ENCODE data around the gene ZDHHC7. TPM values are rescaled to one million over a fixed set of nuclear protein-coding genes. Genes with fewer than 3 reads are reported as not detected.

ZDHHC7 gene
- total RNA-seq, 2 experiments from 2014 or later, result 22.5 to 24.3 TPM

GRCh38 chr16:84932681-84933080 is 78.7 kb downstream of the ZDHHC7 start:
- no peak overlapping the region for H2AFZ ChIP-seq (ENCODE audit: low read length)
- no peak for DNase-seq (ENCODE audit: low spot score)
- TF ChIP-seq CTCF (conservative IDR thresholded peaks at IDR 0.05; ENCODE audit: low read length), result no peak
- no peak for TF ChIP-seq EZH2phosphoT487 (IDR thresholded peaks at IDR 0.05; ENCODE audit: borderline replicate concordance, low read depth, low read length)
- H3K4me2 ChIP-seq (ENCODE audit: low read length), result no peak overlapping the region
- no TSS peak for BruUV-seq (replicated peaks)
- no peaks in the 10 kb centered on the region for H3K9me2 ChIP-seq (ENCODE audit: insufficient read depth, low read length)
- no peaks in the 10 kb centered on the region for H3K9me3 ChIP-seq (ENCODE audit: low read length)
- H4K20me1 ChIP-seq (ENCODE audit: insufficient read depth, low read length), result no peaks in the 10 kb centered on the region
- H3K36me3 ChIP-seq (ENCODE audit: insufficient read depth, low read length), result no peaks in the 10 kb centered on the region
- ChIA-PET POLR2A (interaction anchor here (1.5 kb wide), 1 partner anchor 11 kb away, joined by 3 read pairs; no protein-coding TSS in a partner anchor), CTCF (ENCODE audit: unreplicated experiment) (no interaction called here)
- H3K4me3 ChIP-seq (ENCODE audit: low read depth, low read length, poor library complexity, severe bottlenecking), result no peak overlapping the region
- no peaks in the 10 kb centered on the region for H3K79me2 ChIP-seq (ENCODE audit: insufficient read depth, low read depth, low read length)
- H3K4me1 ChIP-seq (ENCODE audit: insufficient read depth, low read length, poor library complexity, severe bottlenecking), result no peaks in the 10 kb centered on the region
- H3K27ac ChIP-seq (ENCODE audit: low read depth, low read length, poor library complexity, severe bottlenecking), result no peak overlapping the region
- intact Hi-C loops (cut with micrococcal nuclease; ENCODE audit: unreplicated experiment), result no loop called here

- CTCF ChIA-PET (ENCODE audit: unreplicated experiment), result no interaction called here
- intact Hi-C loops (cut with micrococcal nuclease; ENCODE audit: unreplicated experiment), result no loop called here
- no peak for DNase-seq (ENCODE audit: low spot score)
Measured at GRCh38 chr16:84931506-84931905, 79.8 kb downstream of the ZDHHC7 start.

More at GRCh38 chr16:84931506-84931905, 79.8 kb downstream of the ZDHHC7 start:
- no peaks in the 10 kb centered on the region for H4K20me1 ChIP-seq (ENCODE audit: insufficient read depth, low read length)
- POLR2A ChIA-PET, result interaction anchor here (1.5 kb wide), 1 partner anchor 10 kb away, joined by 3 read pairs; no protein-coding TSS in a partner anchor
- no peaks in the 10 kb centered on the region for H3K9me3 ChIP-seq (ENCODE audit: low read length)
- no peak overlapping the region for H3K4me2 ChIP-seq (ENCODE audit: low read length)
- no peak for TF ChIP-seq CTCF (conservative IDR thresholded peaks at IDR 0.05; ENCODE audit: low read length)
- no peak for TF ChIP-seq EZH2phosphoT487 (IDR thresholded peaks at IDR 0.05; ENCODE audit: borderline replicate concordance, low read depth, low read length)
- H2AFZ ChIP-seq (ENCODE audit: low read length), result no peak overlapping the region
- H3K4me3 ChIP-seq (ENCODE audit: low read depth, low read length, poor library complexity, severe bottlenecking), result no peak overlapping the region
- no peak overlapping the region for H3K27ac ChIP-seq (ENCODE audit: low read depth, low read length, poor library complexity, severe bottlenecking)
- no peaks in the 10 kb centered on the region for H3K4me1 ChIP-seq (ENCODE audit: insufficient read depth, low read length, poor library complexity, severe bottlenecking)
- no peaks in the 10 kb centered on the region for H3K36me3 ChIP-seq (ENCODE audit: insufficient read depth, low read length)
- no peaks in the 10 kb centered on the region for H3K79me2 ChIP-seq (ENCODE audit: insufficient read depth, low read depth, low read length)
- no TSS peak for BruUV-seq (replicated peaks)
- no peaks in the 10 kb centered on the region for H3K9me2 ChIP-seq (ENCODE audit: insufficient read depth, low read length)
